ENCODE data around the gene KDM4C.

KDM4C gene

GRCh38 chr9:7211657-7212056, 453.9 kb downstream of the KDM4C start:
- DNase-seq (ENCODE audit: low read depth) = no peak

GRCh38 chr9:7212101-7212500, 454.3 kb downstream of the KDM4C start:
- DNase-seq (ENCODE audit: low read depth) = no peak

- no peak for DNase-seq (ENCODE audit: low read depth)
Observed at GRCh38 chr9:7216004-7216841, 458.4 kb downstream of the KDM4C start.

- no peak for DNase-seq (ENCODE audit: low read depth)
Observed at GRCh38 chr9:7223981-7224380, 466.2 kb downstream of the KDM4C start.
